Cardiac septum (tissue), 1 donor: ENCODE results near the gene TBCA. TPM values are rescaled to one million over a fixed set of nuclear protein-coding genes. Genes with fewer than 3 reads are reported as not detected.

Experiments used
- DNase-seq: peaks from one replicate; pipeline ENCODE4 v3.0.0-alpha.2; 2020; ENCODE audit warnings: low spot score
- intact Hi-C: fragments of 100-400 bp; cut with DNase I; formaldehyde crosslinking; loops from one replicate; pipeline ENCODE4 v1.14.0; 2022
- long read RNA-seq: library from polyadenylated mRNA; unstranded; transcript quantifications from one replicate; pipeline ENCODE4 v2.0.0, GENCODE V29; 2021
- total RNA-seq: library from RNA; stranded (reverse); fragmentation: NEBNext Ultra II Directional; extraction: Animal tissue kit (Norgen Biotek cat#: 25700); gene quantifications from one replicate; pipeline ENCODE4 v1.2.1, GENCODE V29; 2021
- donor health status: DM: no; HTN: no; CAD: no.

Gene TBCA
- total RNA-seq, result 130 TPM
- long read RNA-seq, transcript TBCA-202 (4 exons, 683 nt), result major isoform, 33 of 38 reads
- long read RNA-seq, partial matches to known transcripts, result 1 of 38 reads
- long read RNA-seq, other reads (novel, unspliced or antisense), result 4 of 38 reads

- DNase-seq, result peak; percentile 93
- intact Hi-C loops, result loop anchor here (5.0 kb wide), 1 partner anchor 134 kb away; no protein-coding TSS in a partner anchor
Observed at GRCh38 chr5:77775790-77776553, at the start of gene TBCA. Gene TBCA (minus strand): TSS chr5:77776339. CDS start chr5:77776257, 82 bp downstream.

GRCh38 chr5:77824981-77825380 is 48.8 kb upstream of the TBCA start:
- DNase-seq, result no peak
- intact Hi-C loops, result no loop called here

- intact Hi-C loops, result no loop called here
Observed at GRCh38 chr5:77816686-77817085, 40.5 kb upstream of the TBCA start.

GRCh38 chr5:77812926-77813589 is 36.9 kb upstream of the TBCA start:
- intact Hi-C loops, result no loop called here
- DNase-seq, result no peak

More at GRCh38 chr5:77816686-77817085, 40.5 kb upstream of the TBCA start:
- DNase-seq, result no peak

GRCh38 chr5:77806213-77806843 is 30.2 kb upstream of the TBCA start:
- intact Hi-C loops, result no loop called here
- no peak for DNase-seq

GRCh38 chr5:77798456-77798855 is 22.3 kb upstream of the TBCA start:
- intact Hi-C loops, result no loop called here
- DNase-seq, result no peak

- intact Hi-C loops, result no loop called here
- no peak for DNase-seq
Observed at GRCh38 chr5:77797136-77797535, 21.0 kb upstream of the TBCA start.

GRCh38 chr5:77795846-77796245 is 19.7 kb upstream of the TBCA start:
- intact Hi-C loops, result no loop called here
- no peak for DNase-seq

GRCh38 chr5:77795268-77795667 is 19.1 kb upstream of the TBCA start:
- intact Hi-C loops, result no loop called here
- DNase-seq, result no peak

- no peak for DNase-seq
- intact Hi-C loops, result no loop called here
Observed at GRCh38 chr5:77791926-77792325, 15.8 kb upstream of the TBCA start.

- intact Hi-C loops, result no loop called here
Observed at GRCh38 chr5:77791356-77791755, 15.2 kb upstream of the TBCA start.

GRCh38 chr5:77785229-77785628 is 9.1 kb upstream of the TBCA start:
- intact Hi-C loops, result no loop called here
- DNase-seq, result no peak

More at GRCh38 chr5:77791356-77791755, 15.2 kb upstream of the TBCA start:
- DNase-seq, result no peak

GRCh38 chr5:77784735-77785134 is 8.6 kb upstream of the TBCA start:
- intact Hi-C loops, result no loop called here
- no peak for DNase-seq

GRCh38 chr5:77781076-77781475 is 4.9 kb upstream of the TBCA start:
- DNase-seq, result no peak
- intact Hi-C loops, result no loop called here

- intact Hi-C loops, result loop anchor here (5.0 kb wide), 1 partner anchor 137 kb away; no protein-coding TSS in a partner anchor
- no peak for DNase-seq
Observed at GRCh38 chr5:77778881-77779438, 2.8 kb upstream of the TBCA start.

GRCh38 chr5:77778398-77778797 is 2.3 kb upstream of the TBCA start:
- intact Hi-C loops, result loop anchor here (5.0 kb wide), 1 partner anchor 136 kb away; no protein-coding TSS in a partner anchor
- DNase-seq, result no peak

GRCh38 chr5:77777911-77778310 is 1.8 kb upstream of the TBCA start:
- DNase-seq, result no peak
- intact Hi-C loops, result loop anchor here (5.0 kb wide), 1 partner anchor 136 kb away; no protein-coding TSS in a partner anchor

GRCh38 chr5:77777281-77777892 is 1.2 kb upstream of the TBCA start:
- DNase-seq, result no peak
- intact Hi-C loops, result loop anchor here (5.0 kb wide), 1 partner anchor 135 kb away; no protein-coding TSS in a partner anchor

GRCh38 chr5:77776554-77777206 is 541 bp upstream of the TBCA start:
- intact Hi-C loops, result loop anchor here (5.0 kb wide), 1 partner anchor 134 kb away; no protein-coding TSS in a partner anchor
- no peak for DNase-seq
